Activated naive CD4-positive, alpha-beta T cell treated with anti-CD3 and anti-CD28 coated beads for 36 hours (primary cell): ENCODE results near the gene ZFYVE28. TPM values are rescaled to one million over a fixed set of nuclear protein-coding genes. Genes with fewer than 3 reads are reported as not detected.

Source experiments
- CTCF ChIA-PET: fragments of 350-600 bp; sonication (Branson Sonifier 250); formaldehyde crosslinking; loops from one replicate; lab custom pipeline; 2021; ENCODE audit warnings: antibody characterized with exemption; lab: Charles Lee
- DNase-seq: peaks from one replicate; pipeline ENCODE4 v3.0.0-alpha.2; 2020
- H3K27ac Mint-ChIP-seq: one replicate; pipeline ENCODE4 v1.8.0; 2021; ENCODE audit warnings: mild to moderate bottlenecking, mixed read lengths
- H3K27me3 Mint-ChIP-seq: one replicate; pipeline ENCODE4 v1.8.0; 2021; ENCODE audit warnings: low read depth, mixed read lengths
- H3K36me3 Mint-ChIP-seq: one replicate; pipeline ENCODE4 v1.8.0; 2021; ENCODE audit warnings: low read depth, mixed read lengths
- H3K4me1 Mint-ChIP-seq: one replicate; pipeline ENCODE4 v1.8.0; 2021; ENCODE audit warnings: low read depth, mixed read lengths
- H3K4me3 Mint-ChIP-seq: one replicate; pipeline ENCODE4 v1.8.0; 2021; ENCODE audit warnings: mild to moderate bottlenecking, moderate library complexity, mixed read lengths
- H3K9me3 Mint-ChIP-seq: one replicate; pipeline ENCODE4 v1.8.0; 2021; ENCODE audit warnings: mixed read lengths
- intact Hi-C: fragments of 100-400 bp; cut with micrococcal nuclease; formaldehyde crosslinking; loops from one replicate; pipeline ENCODE4 v1.15.1; 2023
- total RNA-seq, 2 experiments: library from RNA; stranded (reverse); gene quantifications; one replicate each; pipeline ENCODE4 v1.2.3, GENCODE V29; 2021

ZFYVE28 gene
- total RNA-seq, 2 experiments from 2014 or later: 5.3 to 6.2 TPM

DNA sequence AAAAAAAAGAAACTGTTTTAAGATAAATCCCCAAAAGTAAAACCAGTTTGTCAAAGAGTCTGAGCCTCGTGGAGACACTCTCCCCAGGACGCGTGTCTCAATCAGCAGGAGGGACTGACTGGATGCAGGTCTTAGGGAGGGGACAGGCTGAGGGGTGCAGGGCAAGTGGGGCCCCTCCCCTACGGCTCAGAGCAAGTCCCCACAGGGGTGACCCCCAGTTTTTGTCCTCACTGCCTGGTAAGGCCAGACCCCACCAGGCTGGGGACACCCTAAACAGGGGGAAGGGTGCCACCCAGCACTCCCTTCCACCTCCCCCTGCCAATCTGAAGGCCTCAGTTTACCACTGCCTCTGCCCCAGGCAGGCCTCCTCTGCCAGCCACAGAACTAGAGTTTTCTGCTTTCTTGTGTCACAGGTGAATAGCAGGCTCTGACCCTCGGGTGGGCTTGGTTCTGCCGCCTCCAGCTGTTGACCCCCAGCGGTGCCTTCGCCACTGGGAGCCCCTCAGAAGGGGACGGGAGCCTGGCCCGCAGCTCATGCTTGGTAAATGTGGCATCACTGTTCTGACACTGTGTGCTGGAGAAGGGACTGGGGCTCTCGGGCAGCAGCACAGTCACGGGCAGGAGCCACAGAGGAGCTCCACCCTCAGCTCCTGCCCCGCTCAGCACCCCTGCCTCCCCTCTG lies 86.8 kb downstream of the ZFYVE28 start:
- Mint-ChIP-seq H3K9me3 (peaks cover 12% of the 10 kb centered on the region), H3K4me1 (peaks cover 2% of the 10 kb centered on the region), H3K27ac (no peak overlapping the region), H3K27me3 (no peaks in the 10 kb centered on the region), H3K36me3 (peaks cover 16% of the 10 kb centered on the region), H3K4me3 (no peak overlapping the region)
- DNase-seq: no peak
- intact Hi-C loops: no loop called here
- CTCF ChIA-PET: no interaction called here

DNA sequence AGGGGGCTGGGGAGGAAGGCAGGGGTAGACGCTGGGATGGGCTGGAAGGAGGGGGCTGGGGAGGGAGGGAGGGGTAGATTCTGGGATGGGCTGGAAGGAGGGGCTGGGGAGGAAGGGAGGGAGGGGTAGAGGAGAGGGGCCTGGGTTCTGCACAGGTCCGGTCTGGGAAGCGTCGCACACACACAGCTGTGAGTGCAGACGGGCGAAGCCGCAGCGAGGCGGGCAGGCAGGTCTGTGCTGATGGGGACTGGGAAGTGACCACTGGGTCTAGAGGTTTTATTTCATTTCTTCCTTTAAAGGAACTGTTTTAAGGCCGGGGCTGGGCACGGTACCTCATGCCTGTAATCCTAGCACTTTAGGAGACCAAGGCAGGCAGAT lies 87.4 kb downstream of the ZFYVE28 start:
- no peak overlapping the region for H3K27ac Mint-ChIP-seq
- H3K27me3 Mint-ChIP-seq: no peaks in the 10 kb centered on the region
- CTCF ChIA-PET: no interaction called here
- H3K4me1 Mint-ChIP-seq: peaks cover 2% of the 10 kb centered on the region
- peaks cover 12% of the 10 kb centered on the region for H3K9me3 Mint-ChIP-seq
- intact Hi-C loops: no loop called here
- no peak overlapping the region for H3K4me3 Mint-ChIP-seq
- H3K36me3 Mint-ChIP-seq: peaks cover 16% of the 10 kb centered on the region
- no peak for DNase-seq

DNA sequence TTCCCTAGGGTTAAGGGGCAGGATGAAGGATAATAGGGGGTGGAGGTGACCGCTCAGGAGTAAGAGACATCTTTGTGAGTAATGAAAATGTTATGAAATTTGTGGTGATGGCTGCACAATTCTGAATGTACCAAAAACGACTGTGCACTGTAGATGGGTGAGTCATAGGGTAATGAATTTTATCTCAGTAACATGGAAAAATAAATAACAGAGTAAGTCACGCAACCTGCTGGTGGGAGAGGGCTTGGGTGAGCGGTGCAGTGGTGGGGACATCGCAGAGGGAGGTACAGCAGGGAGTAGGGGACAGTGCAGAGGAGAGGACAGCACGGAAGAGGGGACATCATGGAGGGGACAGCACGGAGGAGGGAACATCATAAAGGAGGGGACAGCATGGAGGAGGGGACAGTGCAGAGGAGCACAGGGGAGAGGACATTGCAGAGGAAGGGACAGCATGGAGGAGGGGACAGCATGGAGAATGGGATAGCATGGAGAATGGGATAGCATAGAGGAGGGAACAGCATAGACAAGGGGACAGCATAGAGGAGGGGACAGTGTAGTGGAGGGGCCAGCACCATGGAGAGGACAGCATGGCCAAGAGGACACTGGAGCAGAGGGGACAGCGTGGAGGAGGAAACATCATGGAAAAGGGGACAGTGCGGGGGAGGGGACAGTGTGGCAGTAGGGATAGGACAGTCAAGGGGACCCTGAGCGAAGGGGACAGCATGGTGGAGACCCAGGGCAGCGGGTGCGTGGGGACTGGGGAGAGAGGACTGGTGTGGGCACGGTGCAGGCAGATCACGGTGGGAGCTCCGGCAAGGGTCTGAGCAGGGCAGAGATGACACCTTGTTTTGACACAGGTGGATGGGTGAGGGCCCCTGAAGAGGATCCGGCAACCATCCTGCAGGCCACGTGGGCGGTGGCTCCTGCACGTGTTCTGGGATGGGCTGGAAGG lies 88.1 kb downstream of the ZFYVE28 start:
- DNase-seq: no peak
- CTCF ChIA-PET: no interaction called here
- intact Hi-C loops: no loop called here
- H3K4me3 Mint-ChIP-seq: no peak overlapping the region
- H3K27me3 Mint-ChIP-seq: no peaks in the 10 kb centered on the region
- H3K36me3 Mint-ChIP-seq: peaks cover 16% of the 10 kb centered on the region
- peaks cover 12% of the 10 kb centered on the region for H3K9me3 Mint-ChIP-seq
- peaks cover 2% of the 10 kb centered on the region for H3K4me1 Mint-ChIP-seq
- no peak overlapping the region for H3K27ac Mint-ChIP-seq

DNA sequence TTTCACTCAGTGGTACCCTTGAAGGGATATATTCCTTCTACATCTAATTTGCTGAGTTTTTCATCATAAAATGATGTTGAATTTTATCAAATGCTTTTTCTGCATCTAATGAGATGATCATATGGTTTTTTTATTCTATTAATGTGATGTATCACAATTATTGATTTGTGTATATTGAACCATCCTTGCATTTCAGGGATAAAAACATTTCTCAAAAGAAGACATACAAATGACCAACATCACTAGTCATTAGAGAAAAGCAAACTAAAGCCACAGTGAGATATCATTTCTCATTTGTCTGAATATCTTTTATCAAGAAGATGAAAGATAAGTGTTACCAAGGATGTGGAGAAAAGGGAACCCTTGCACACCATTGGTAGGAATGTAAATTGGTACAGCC lies 90.9 kb downstream of the ZFYVE28 start:
- CTCF ChIA-PET: no interaction called here
- H3K27ac Mint-ChIP-seq: no peak overlapping the region
- intact Hi-C loops: no loop called here
- H3K27me3 Mint-ChIP-seq: no peaks in the 10 kb centered on the region
- peaks cover 16% of the 10 kb centered on the region for H3K36me3 Mint-ChIP-seq
- no peaks in the 10 kb centered on the region for H3K4me1 Mint-ChIP-seq
- H3K9me3 Mint-ChIP-seq: peaks cover 12% of the 10 kb centered on the region
- H3K4me3 Mint-ChIP-seq: no peak overlapping the region
- DNase-seq: no peak

DNA sequence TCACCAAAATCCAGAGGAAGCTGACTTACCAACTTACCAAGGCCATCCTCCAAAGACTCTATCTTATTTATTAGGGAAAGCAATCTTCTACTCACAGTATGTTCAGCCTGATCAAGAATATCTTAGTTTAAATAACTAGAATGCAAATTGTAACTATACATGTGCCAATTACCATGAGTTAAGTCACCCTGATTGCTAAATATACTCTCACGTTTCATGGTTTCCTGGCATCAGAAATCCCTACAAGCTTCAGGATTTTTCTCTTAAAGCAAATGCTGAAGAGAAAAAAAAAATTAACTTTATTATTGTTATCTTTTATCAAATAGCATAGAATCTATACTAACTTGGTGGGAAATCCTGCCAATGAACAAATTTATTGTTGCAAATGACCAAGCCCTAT lies 93.6 kb downstream of the ZFYVE28 start:
- H3K9me3 Mint-ChIP-seq: peaks cover 12% of the 10 kb centered on the region
- no peaks in the 10 kb centered on the region for H3K4me1 Mint-ChIP-seq
- CTCF ChIA-PET: no interaction called here
- no peak overlapping the region for H3K27ac Mint-ChIP-seq
- DNase-seq: no peak
- H3K4me3 Mint-ChIP-seq: no peak overlapping the region
- no peaks in the 10 kb centered on the region for H3K27me3 Mint-ChIP-seq
- intact Hi-C loops: no loop called here
- peaks cover 8% of the 10 kb centered on the region for H3K36me3 Mint-ChIP-seq

DNA sequence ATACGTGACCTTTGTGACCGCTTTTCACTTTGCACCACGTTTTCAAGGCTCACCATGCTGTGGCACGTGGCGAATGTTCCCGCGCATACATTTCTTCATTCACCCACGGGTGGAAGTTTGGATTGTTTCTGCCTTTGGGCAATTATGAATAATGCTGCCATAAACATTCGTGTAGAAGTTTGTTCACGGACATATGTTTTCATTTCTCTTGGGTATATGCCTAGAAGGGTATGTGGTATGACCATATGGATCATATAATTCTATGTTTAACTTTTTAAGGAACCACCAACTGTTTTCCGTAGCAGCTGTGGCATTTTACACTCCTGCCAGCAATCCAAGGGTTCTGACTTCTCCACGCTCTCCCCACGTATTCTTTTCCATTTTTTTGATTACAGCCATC lies 95.6 kb downstream of the ZFYVE28 start:
- no peaks in the 10 kb centered on the region for H3K4me1 Mint-ChIP-seq
- intact Hi-C loops: no loop called here
- H3K9me3 Mint-ChIP-seq: peaks cover 5% of the 10 kb centered on the region
- DNase-seq: no peak
- CTCF ChIA-PET: no interaction called here
- H3K36me3 Mint-ChIP-seq: peaks cover 1% of the 10 kb centered on the region
- no peak overlapping the region for H3K27ac Mint-ChIP-seq
- no peak overlapping the region for H3K4me3 Mint-ChIP-seq
- H3K27me3 Mint-ChIP-seq: no peaks in the 10 kb centered on the region

DNA sequence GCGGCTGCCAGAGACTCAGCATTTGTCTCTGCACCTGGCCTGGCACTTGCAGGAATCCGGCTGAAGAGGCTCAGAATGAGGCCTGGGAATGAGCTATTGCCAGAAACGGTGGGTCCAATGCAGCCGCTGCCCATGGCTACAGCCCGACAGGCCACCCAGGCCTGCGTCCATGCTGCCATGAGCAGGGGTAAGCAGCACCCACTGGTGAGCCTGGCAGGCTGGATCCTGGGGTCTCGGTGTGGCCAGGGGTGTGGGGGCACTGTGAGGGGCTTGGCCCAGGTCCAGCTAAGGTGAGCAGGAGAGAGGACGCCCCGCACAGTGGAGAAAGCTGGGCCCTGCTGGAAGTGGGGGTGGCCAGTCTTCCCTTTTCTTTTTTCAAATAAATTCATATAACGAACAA lies 96.2 kb downstream of the ZFYVE28 start:
- CTCF ChIA-PET: no interaction called here
- intact Hi-C loops: no loop called here
- DNase-seq: no peak
- no peaks in the 10 kb centered on the region for H3K4me1 Mint-ChIP-seq
- H3K27ac Mint-ChIP-seq: no peak overlapping the region
- no peaks in the 10 kb centered on the region for H3K27me3 Mint-ChIP-seq
- H3K4me3 Mint-ChIP-seq: no peak overlapping the region
- H3K9me3 Mint-ChIP-seq: peaks cover 2% of the 10 kb centered on the region
- no peaks in the 10 kb centered on the region for H3K36me3 Mint-ChIP-seq

DNA sequence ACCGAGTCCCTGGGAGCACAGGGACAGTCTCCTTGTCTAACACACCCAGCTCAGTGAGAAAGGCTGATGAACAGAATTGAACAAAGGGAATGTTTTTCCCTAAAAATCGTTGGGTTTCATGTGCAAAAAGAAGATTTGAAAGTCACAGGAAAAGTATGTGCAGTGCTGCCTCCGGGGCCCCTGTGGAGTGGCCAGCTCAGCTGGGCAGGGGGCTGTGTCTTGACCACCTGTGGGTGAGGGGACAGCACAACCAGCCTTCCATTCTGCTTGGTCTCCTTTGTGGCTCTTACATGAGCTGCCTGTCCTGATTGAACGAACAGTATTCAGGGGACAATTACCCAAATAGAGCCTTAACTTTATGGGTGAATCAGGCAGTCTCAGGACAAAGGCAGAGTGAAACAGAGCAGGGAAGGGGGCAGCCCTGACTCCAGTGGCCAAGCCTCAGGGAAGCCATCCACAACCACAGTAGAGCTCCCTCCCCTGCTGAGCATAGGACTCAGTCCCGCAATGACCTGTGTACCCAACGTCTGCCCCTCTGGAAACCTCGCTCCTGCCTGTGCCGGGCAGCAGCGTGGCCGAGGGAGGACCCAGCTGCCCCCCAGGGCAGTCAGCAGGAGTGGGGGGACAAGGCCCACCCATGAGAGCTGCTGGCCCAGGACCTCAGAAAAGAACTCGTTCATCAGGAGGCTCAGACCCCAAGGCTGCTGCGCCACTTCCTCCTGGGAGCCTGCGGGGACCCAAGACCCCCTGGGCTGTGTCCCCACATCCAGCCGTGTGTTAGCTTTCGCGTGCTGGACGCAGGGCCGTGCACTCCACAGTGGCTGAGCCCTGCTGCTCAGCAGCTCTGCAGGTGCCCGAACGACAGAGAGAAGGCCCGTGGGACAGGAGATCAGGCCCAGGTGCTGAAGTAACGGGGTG lies 96.9 kb downstream of the ZFYVE28 start:
- CTCF ChIA-PET: interaction anchor here (1.0 kb wide), 1 partner anchor 104 kb away, joined by 3 read pairs; no protein-coding TSS in a partner anchor
- no peaks in the 10 kb centered on the region for H3K4me1 Mint-ChIP-seq
- no peak overlapping the region for H3K4me3 Mint-ChIP-seq
- H3K27ac Mint-ChIP-seq: no peak overlapping the region
- no peaks in the 10 kb centered on the region for H3K9me3 Mint-ChIP-seq
- intact Hi-C loops: no loop called here
- DNase-seq: no peak
- no peaks in the 10 kb centered on the region for H3K27me3 Mint-ChIP-seq
- no peaks in the 10 kb centered on the region for H3K36me3 Mint-ChIP-seq

DNA sequence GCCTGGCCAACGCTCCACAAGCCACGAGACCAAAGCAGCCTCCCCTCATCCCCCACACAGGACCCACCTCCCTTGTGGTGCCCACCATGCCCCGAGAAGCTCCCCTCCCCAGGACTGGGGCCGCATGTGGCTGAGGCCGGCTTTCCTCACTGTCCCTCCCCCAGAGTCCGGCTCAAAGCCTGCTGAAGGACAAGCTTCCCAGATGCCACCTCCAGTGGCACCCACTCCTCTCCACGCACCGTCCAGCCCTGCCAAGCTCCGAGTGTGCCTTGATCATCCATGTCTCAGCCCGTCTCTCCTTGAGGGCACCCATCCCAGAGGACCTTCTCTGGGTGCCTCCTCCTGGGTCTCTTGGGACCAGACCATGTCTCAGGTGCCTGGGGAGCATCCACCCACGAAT lies 97.7 kb downstream of the ZFYVE28 start:
- no peak overlapping the region for H3K27ac Mint-ChIP-seq
- no peaks in the 10 kb centered on the region for H3K4me1 Mint-ChIP-seq
- intact Hi-C loops: no loop called here
- H3K4me3 Mint-ChIP-seq: no peak overlapping the region
- DNase-seq: no peak
- H3K27me3 Mint-ChIP-seq: no peaks in the 10 kb centered on the region
- H3K9me3 Mint-ChIP-seq: no peaks in the 10 kb centered on the region
- CTCF ChIA-PET: interaction anchor here (1.0 to 1.2 kb wide), 2 partner anchors 82 to 103 kb away, joined by 3 read pairs; no protein-coding TSS in a partner anchor
- peaks cover 2% of the 10 kb centered on the region for H3K36me3 Mint-ChIP-seq

DNA sequence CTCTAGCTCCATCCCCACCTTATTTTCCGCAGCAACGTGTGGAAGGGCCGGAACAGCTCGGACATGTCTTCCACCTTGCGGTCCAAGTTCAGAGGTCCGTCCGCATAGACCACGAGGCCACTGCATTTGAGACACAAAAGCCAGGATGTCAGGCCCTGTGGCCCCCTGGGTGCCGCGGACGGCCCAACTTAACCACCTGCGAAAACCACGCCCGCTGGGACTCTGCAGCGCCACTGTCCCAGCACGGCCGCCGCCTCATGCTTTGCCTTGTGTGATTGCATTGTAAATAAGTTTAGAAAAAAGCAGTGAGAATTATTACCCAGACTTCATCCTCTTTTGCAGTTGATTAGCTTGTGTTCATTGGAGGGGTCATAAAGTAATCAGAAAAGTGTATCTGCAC lies 98.3 kb downstream of the ZFYVE28 start:
- CTCF ChIA-PET: interaction anchor here (0.6 to 1.2 kb wide), 3 partner anchors 82 to 116 kb away, joined by 3 read pairs; no protein-coding TSS in a partner anchor
- no peak overlapping the region for H3K27ac Mint-ChIP-seq
- H3K4me3 Mint-ChIP-seq: no peak overlapping the region
- intact Hi-C loops: no loop called here
- peaks cover 2% of the 10 kb centered on the region for H3K9me3 Mint-ChIP-seq
- no peak for DNase-seq
- no peaks in the 10 kb centered on the region for H3K27me3 Mint-ChIP-seq
- H3K4me1 Mint-ChIP-seq: no peaks in the 10 kb centered on the region
- H3K36me3 Mint-ChIP-seq: peaks cover 2% of the 10 kb centered on the region

DNA sequence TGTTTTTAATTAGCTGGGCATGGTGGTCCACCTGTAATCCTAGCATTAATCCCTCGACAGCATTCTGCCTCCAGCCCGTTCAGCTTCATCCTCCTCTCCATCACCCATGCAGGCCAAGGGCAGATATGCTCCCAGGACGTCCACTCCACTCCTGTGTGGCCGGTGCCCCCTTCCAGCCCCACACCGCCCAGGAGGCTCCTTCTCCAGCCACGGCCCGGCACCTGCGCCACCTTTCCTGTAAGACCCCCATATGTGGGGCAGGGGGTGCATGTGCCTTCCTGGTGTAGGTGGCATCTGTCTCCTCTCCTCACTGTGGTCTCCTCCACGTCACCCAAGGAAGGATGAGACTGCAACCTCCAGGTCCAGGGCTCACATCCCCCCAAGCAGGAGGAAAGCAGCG lies 99.6 kb downstream of the ZFYVE28 start:
- H3K36me3 Mint-ChIP-seq: peaks cover 2% of the 10 kb centered on the region
- H3K4me3 Mint-ChIP-seq: no peak overlapping the region
- H3K27me3 Mint-ChIP-seq: no peaks in the 10 kb centered on the region
- H3K9me3 Mint-ChIP-seq: peaks cover 2% of the 10 kb centered on the region
- H3K27ac Mint-ChIP-seq: no peak overlapping the region
- CTCF ChIA-PET: no interaction called here
- DNase-seq: no peak
- H3K4me1 Mint-ChIP-seq: no peaks in the 10 kb centered on the region
- intact Hi-C loops: no loop called here

DNA sequence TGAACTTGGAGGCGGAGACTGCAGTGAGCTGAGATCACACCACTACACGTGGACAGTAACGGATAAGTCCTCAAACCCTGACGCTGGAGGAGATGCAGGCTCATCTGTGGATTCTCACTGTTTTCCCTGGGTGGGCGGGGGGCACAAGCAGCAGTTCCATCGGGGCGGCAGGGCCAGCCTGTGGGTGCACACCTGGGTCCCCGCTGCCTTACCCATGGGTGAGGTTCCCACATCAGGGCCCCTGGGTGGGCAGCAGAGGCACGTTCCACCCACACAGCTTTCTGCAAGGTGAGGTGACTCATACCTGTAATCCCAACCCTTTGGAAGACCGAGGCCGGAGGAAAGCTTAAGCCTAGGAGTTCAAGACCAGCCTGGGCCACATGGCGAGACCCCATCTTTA lies 100.0 kb downstream of the ZFYVE28 start:
- H3K4me1 Mint-ChIP-seq: no peaks in the 10 kb centered on the region
- H3K27ac Mint-ChIP-seq: no peak overlapping the region
- no peaks in the 10 kb centered on the region for H3K27me3 Mint-ChIP-seq
- H3K9me3 Mint-ChIP-seq: peaks cover 2% of the 10 kb centered on the region
- no peak overlapping the region for H3K4me3 Mint-ChIP-seq
- H3K36me3 Mint-ChIP-seq: peaks cover 2% of the 10 kb centered on the region
- intact Hi-C loops: no loop called here
- no peak for DNase-seq
- CTCF ChIA-PET: no interaction called here
